GM20000 (cell line): ENCODE data around the gene FRG1.
"Not testable (repeated sequence)": the region's sequence is repeated elsewhere in the genome, so short reads cannot be mapped to it uniquely, and the experiment has no call there.

Source experiments
- DNase-seq: peaks from one replicate; pipeline ENCODE4 v3.0.0; 2012; ENCODE audit warnings: low spot score
- TF ChIP-seq, protein P1 (sequence below): IDR thresholded peaks from 2 replicates; pipeline ENCODE4 v1.5.1; 2012; ENCODE audit warnings: mild to moderate bottlenecking, control low read depth; ENCODE audit errors: extremely low read depth, missing control alignments

The FRG1 gene

DNA sequence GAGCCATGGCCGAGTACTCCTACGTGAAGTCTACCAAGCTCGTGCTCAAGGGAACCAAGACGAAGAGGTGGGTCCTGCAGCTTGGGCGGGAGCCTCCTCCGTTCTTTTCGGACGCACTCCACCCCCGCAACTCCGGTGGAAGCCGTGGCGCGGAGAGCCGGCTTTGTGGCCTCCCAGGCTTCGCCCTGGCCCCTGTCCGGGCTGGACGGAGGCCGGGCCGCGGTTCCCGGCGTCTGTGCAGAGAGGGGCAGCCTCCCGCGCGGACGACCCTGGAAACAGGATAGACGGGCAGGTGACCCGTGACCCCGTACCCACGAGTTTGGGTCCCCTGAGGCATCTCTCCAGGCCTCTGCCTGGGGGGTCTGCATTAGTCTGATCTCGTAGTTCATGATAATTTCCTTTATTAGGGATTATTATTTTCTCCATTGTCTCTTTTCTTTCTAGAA, 356 bp downstream of the FRG1 start:
- TF ChIP-seq, protein P1, sequence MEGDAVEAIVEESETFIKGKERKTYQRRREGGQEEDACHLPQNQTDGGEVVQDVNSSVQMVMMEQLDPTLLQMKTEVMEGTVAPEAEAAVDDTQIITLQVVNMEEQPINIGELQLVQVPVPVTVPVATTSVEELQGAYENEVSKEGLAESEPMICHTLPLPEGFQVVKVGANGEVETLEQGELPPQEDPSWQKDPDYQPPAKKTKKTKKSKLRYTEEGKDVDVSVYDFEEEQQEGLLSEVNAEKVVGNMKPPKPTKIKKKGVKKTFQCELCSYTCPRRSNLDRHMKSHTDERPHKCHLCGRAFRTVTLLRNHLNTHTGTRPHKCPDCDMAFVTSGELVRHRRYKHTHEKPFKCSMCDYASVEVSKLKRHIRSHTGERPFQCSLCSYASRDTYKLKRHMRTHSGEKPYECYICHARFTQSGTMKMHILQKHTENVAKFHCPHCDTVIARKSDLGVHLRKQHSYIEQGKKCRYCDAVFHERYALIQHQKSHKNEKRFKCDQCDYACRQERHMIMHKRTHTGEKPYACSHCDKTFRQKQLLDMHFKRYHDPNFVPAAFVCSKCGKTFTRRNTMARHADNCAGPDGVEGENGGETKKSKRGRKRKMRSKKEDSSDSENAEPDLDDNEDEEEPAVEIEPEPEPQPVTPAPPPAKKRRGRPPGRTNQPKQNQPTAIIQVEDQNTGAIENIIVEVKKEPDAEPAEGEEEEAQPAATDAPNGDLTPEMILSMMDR = no peak
- DNase-seq = no peak

DNA sequence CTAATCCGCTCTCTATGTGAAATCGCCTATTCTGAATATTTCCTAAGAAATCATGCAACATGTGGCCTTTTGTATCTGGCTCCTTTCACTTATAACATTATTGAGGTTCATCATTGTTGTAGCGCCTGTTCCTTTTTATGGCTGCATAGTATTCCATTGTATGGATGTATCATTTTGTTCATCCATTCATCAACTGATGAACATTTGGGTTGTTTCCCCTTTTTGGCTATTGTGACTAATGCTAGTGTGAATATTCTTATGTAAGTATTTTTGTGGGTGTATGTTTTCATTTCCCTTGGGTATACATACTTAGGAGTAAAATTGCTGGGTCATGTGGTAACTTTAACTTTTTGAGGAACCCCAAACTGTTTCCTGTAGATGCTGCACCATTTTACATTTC, 1.7 kb downstream of the FRG1 start:
- not testable (repeated sequence) for DNase-seq

DNA sequence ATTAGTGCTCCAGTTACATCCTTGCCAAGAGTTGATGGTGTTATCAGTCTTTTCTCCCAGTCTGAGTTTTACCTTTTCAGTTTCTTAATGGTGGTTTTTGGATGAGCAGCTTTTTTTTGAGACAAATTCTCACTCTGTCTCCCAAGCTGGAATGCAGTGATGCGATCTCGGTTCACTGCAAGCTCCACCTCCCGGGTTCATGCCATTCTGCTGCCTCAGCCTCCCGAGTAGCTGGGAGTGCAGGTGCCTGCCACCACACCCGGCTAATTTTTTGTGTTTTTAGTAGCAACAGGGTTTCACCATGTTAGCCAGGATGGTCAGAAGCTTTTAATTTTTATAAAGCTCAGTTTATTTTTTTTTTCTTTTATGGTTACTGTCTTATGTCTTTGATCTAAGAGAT, 3.4 kb downstream of the FRG1 start:
- not testable (repeated sequence) for DNase-seq

DNA sequence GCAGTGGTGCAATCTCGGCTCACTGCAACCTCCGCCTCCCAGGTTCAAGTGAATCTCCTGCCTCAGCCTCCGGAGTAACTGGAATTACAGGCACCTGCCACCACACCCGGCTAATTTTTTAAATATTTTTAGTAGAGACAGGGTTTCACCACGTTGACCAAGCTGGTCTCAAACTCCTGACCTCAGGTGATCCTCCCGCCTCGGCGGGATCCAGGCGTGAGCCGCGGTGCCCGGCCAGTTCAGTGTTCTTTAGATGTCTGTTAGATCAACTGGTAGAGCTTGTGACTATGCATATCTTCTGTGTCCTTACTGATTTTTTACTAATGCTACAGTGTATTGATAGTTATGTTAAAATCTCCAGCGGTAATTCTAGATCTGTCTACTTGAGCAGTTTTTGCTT, 6.2 kb downstream of the FRG1 start:
- DNase-seq = not testable (repeated sequence)

DNA sequence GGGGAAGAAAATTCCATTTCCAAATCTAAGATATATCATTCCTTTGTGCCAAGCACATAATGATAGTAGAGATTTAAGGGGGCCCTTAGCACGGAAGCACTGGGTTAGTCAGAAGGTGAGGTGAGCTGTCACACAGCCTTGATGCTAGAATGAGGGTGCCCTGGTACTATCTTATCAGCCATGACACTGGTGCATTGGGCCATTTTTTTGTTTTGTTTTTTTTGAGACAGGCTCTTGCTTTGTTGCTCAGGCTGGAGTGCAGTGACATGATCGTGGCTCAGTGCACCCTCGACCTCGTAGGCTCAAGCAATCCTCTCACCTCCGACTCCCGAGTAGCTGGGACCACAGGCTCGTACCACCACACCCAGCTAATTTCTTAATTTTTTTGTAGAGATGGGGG, 7.8 kb downstream of the FRG1 start:
- DNase-seq = not testable (repeated sequence)

DNA sequence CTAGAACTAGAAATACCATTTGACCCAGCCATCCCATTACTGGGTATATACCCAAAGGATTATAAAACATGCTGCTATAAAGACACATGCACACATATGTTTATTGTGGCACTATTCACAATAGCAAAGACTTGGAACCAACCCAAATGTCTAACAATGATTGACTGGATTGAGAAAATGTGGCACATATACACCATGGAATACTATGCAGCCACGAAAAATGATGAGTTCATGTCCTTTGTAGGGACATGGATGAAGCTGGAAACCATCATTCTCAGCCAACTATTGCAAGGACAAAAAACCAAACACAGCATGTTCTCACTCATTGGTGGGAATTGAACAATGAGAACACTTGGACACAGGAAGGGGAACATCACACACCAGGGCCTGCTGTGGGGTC, 28.6 kb downstream of the FRG1 start:
- DNase-seq = not testable (repeated sequence)

DNA sequence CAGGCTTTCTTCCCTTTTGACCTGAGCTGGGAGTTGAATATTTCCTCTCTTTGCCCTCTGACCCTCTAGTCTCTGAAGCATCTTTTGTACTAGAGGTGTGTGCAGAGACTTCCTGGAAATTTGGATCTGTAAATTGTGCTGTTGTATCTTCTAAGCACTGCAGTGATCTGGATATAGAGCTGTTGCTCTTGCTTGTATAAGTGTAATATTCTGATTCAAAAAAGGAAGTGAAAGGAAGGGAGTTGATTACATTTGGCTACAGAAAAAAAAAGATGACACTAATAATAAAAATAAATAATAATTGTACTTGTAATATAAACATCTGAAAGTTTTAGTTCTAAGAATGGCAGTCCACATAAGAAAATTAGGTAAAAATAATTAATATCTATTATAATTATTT, 33.0 kb downstream of the FRG1 start:
- no peak for DNase-seq

DNA sequence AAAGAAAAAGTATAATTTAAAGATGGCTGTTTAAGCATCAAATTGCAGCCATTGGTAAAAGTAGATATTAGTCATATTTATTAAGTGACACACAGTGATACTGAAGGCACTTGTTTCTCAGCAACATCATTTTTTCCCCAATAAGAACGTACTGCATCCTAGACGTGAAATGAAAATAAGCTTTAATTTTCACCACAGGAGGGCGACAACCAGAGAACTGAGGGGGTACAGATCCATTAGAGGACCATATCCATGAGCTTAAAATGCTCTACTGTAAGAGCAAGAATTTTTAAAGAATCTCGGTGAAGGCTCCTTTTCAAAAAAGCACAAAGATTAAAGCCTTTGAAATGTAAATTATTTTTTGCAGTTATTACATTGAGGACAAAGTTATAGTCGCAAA, 33.4 kb downstream of the FRG1 start:
- TF ChIP-seq, protein P1 = peak; percentile 30
- DNase-seq = peak; percentile 25

More for the DNA sequence above, 33.0 kb downstream of the FRG1 start:
- TF ChIP-seq, protein P1 = no peak

DNA sequence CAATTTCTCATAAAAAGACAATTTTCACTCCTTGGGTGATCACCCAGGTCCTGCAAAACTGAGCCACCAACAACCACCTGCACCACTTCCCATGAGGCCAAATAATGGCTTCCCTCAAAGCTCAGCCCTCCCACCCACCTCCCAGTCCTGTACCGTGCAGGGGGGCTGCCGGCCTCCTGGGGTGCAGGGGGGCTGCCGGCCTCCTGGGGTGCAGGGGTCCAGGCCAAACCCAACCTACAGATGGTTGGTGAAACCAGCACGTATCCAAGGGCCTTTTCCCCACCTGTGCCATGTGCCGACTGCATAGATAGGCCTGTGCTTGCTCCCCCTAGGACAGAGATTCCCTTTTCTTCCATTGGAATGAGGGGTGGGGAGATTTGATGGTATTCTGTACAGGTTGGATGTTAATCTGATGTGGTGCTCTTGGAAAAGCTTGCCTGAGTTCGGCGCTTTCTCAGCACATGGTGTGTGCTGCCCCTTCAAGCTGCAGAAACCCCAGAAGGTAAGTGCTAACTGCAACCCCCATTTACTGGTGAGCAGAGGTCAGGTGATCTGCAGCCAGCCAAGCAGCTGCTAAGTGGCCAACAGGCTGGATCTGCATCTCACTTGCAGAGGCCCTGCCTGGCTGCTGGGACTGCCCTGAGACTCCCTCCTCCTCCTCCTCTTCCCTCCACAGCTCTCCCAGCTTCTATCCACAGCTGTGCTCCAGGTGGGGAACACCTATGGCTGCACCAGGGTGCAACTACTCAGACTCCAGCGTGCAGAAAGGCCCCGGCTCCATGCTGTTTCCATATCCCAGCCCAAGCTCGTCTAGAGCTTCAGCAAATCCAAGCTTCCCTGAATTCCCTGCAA, 38.8 kb downstream of the FRG1 start:
- no peak for DNase-seq
- TF ChIP-seq, protein P1 = no peak

DNA sequence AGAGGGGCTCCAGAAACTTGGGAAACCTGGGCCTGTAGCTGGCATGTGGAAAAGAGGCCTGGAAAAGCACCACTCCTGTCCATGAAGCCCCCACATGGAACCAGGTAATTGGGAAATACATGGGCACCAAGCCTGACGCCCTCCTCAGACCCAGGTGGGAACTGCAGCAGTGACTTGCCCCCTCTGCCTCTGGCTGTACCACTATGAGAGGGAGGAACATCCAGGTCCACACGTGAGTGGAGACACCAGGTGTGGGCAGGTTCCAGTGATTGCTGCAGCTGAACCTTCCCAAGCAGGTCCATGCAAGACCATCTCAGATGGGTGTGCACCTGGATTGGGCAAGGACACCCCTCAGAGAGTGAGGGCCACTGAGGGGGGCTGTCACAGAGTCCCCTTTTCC, 39.6 kb downstream of the FRG1 start:
- peak; percentile 12 for DNase-seq

DNA sequence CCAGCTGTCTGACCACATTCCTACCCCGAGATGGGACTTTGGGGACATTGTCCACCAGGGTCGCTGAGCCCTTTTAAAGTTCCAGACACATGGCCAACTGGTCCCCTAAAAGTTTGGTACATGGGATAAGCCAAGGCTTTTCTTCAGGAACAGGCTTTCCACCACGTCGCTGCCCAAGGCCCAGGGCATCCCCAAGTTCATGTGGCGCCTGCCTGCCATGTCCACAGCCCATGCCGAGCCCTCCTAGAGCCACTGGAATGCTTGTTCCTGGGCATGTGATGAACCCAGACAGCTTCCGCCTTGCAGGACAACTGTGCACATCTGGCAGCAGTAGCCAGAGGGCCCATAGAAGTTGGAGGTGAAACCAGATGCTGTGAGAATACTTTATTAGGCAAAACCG, 41.3 kb downstream of the FRG1 start:
- DNase-seq = no peak

DNA sequence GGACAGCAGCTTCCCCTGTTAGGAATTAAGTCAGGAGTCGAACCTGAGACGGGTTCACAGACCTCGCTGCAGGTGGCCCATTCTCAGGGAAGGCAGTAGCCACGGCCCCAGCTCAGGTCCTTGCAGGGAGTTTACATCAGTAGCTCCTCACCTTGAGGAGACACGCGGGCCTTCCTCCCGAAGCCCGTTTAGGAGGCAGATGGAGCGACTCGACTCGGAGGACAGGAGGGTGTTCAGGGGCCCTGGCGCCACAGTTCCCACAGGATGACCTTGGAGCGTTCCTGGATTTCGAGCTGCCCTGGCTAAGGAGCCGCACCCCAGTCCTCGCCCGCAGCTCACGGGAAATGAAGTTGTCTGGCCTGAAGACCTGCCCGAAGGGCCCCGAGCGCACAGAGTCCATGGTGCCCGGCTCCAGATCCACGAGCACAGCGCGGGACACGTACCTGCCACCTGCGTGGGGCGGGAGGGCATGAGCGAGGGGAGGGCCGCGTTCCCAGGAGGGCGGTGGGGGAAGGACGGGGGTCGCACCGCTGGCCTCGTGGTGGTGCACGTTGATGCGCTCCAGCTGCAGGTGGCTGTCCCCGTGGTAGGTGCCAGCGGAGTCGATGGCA, 43.3 kb downstream of the FRG1 start:
- not testable (repeated sequence) for DNase-seq

More for the DNA sequence above, 41.3 kb downstream of the FRG1 start:
- TF ChIP-seq, protein P1 = no peak

DNA sequence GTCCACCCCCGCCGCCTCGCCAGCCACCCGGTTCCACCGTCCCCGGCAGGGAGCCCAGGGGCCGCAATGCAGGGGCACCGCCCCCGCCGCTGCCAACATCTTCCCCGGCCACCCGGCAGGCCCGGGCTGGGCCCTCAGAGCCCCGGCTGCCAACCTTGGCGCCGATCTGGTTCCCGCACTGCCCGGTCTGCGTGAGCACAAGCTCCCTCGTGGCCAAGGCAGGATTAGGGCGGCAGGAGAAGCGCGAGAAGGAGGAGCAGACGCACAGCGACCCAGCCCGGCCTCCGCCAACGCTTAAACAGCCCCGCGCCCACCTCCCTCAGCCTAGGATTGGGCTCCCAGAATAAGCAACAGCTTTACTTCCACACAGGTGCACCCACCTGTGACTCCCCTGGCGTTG, 44.0 kb downstream of the FRG1 start:
- not testable (repeated sequence) for DNase-seq

DNA sequence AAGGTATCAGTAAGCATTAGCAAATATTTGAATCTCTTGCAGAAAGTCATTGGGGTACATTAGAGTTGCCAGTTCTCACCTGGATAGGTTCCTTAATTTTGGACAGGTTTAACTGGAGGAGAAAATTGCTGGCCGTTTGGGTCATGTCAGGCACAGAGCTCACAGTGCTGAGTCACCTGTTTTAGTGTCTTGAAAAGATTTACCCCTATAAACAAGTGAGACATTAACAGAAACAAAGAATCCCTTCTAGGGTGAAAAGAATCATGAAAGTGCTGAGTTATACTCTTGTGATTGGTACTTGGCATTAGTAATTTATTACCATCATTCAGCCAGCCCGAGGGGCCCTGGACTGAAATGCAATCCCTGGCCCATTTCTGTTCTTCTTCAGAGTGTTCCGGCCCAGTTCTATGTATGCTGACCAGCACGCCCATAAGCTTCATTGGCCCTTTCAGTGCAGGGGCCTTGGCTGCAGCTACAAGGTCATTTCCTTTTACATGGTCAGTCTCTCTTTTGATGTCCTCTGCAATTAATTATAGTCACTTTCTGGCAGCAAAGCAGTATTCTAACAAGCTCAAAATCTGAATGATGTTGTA, 45.1 kb downstream of the FRG1 start:
- not testable (repeated sequence) for DNase-seq
